HG03097 (cell line): ENCODE data around the gene KDM4D.
"Not testable (repeated sequence)": the region's sequence is repeated elsewhere in the genome, so short reads cannot be mapped to it uniquely, and the experiment has no call there.

Experiments used
- ATAC-seq: cut with Tn5 transposase; IDR thresholded peaks from one replicate; pipeline ENCODE4 v1.9.1; 2021; ENCODE audit not compliant: unreplicated experiment, low FRiP score

The KDM4D gene

DNA sequence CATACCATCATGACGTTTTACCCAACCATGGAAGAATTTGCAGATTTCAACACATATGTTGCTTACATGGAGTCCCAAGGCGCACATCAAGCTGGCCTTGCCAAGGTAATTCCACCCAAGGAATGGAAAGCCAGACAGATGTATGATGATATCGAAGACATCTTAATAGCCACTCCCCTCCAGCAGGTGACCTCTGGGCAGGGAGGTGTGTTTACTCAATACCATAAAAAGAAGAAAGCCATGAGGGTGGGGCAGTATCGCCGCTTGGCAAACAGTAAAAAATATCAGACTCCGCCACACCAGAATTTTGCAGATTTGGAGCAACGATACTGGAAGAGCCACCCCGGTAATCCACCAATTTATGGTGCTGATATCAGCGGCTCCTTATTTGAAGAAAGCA, 52.1 kb downstream of the KDM4D start:
- not testable (repeated sequence) for ATAC-seq

DNA sequence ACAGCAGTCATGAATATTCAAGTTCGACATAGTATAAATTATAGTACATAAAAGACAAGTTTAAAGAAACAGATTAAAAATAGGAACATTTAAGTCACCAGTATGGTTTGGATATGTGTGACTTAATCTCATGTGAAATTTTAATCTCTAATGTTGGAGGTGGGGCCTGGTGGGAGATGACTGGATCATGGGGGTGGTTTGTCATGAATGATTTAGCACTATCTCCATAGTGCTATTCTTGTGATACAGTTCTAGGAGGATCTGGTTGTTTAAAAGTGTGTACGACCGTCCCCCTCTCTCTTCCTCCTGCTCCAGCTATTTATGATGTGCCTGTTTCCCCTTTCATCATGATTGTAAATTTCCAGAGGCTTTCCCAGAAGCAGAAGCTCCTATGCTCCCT, 54.8 kb downstream of the KDM4D start:
- ATAC-seq: no peak

DNA sequence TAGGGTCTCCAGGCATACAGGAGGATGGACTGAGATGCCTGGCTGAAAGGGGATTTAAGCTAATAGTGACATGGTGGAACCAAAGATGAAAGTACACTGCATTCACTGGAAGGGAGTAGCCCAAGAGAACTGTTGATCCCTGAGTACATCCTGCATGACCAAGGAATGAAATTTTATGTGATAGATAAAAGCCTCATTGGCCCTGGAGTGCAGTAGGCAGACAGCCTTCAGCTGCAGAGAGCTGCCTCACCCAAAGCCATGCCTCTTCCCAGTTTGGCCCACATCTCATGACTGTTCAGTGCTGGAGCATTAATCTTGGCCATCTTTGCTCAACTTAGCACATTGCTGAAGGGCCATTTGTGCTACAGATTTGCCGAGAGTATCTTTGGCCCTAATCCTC, 59.5 kb downstream of the KDM4D start:
- no peak for ATAC-seq

DNA sequence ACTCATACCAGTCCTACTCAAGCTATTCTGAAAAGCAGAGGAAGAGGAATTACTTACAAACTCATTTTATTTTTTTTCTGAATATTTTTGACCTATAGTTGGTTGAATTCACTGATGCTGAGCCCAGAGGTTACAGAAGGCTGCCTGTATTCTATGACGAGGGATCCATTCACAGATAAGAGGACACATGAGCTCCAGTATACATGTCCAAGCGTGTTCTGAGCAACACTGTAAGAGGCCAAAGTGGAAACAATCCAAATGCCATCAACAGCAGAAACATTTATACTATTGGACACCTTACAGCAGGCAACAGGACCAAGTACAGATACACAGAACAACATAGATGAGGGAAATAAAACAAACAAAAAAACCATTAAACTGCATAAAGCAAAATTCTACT, 61.8 kb downstream of the KDM4D start:
- no peak for ATAC-seq

DNA sequence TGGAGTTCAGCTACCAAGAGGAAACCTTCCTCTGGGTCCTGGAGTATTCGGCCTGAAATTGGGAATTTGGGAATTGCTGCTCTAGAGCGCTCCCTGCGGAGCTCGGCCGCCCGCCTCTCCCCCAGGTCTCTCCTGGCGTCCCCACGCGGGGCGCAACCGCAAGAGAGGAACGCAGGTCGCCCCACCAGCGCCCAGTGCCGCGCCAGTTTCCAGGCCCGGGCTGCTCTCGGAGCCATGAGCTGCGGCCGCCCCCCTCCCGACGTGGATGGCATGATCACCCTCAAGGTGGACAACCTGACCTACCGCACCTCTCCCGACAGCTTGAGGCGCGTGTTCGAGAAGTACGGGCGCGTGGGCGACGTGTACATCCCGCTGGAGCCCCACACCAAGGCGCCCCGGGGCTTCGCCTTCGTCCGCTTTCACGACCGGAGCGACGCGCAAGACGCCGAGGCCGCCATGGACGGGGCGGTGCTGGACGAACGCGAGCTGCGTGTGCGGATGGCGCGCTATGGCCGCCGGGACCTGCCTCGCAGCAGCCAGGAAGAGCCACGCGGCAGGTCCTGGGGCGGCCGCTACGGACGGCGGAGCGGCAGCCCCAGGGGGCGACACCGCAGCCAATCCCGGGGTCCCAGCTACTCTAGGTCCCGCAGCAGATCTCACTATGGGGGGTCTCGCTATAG, 64.0 kb downstream of the KDM4D start:
- ATAC-seq: not testable (repeated sequence)

DNA sequence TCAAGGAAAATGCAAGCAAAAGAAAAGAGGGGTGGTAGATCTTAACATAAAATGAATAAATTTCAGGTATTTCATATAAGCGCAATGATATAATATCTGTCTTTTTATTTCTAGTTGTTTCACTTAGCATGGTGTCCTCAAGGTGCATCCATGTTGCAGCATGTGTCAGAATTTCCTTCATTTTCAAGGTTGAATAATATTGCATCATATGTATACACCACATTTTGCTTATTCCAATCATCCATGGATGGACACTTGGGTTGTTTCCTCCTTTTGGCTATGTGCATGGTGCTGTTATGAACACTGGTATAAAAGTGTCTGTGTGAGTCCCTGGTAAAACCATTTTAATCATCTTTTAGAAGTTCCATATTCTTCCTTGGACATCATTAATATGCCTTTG, 68.7 kb downstream of the KDM4D start:
- ATAC-seq: no peak

DNA sequence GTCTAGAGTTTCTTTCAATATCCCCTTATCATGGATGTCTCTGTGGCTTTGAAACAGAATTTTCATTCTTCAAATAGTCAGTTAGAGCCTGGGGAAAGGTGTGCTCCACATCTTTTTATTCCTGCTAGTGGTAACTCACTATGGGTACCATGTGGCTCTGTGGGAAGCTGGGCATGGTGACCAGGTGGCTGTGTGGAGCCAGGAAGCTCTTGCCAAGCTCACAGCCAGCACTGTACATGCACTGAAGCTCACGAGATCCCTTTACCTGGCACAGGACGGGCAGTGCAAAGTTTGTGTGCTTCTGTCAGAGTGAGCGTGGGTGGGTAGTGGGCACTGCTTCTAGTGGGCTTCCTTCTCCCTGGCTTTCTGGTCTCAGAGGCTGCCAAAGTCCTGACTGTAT, 69.4 kb downstream of the KDM4D start:
- no peak for ATAC-seq

DNA sequence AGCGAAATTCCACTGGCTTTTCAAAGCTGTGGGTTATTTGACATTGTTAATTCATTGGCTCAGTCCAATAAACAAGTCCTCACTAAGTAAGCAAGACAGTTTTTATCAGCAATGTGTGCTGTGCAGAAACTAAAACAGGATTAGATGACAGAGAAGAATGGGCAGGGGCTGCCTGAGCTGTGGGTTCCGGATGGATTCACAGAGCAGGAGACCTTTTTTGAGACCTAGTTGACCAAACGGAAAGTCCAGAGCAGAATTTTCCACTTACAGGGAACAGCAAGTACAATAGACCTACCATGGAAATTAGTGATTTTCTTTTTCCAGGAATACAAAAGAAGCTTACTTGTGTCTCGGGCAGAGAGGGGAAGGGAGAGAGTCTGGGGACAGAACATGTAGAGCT, 70.5 kb downstream of the KDM4D start:
- ATAC-seq: no peak

DNA sequence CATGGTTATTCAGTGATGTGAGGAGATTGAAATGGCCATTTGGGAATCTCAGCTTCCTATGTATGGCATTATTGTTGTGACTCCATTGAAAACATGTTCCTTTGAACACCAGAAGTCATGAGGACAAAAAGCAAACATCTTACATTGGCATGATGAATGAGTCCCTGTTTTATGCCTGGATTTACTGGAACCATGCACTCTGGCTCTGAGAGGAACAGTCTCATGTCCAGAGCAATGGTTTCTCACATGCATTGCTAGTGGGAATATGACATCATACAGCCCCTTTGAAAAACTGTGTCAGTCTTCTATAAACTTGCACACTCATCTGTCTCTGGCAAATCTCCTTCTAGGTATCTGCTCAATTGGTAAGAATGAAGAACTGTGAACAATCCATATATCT, 72.3 kb downstream of the KDM4D start:
- no peak for ATAC-seq
